ENCODE measurements around the gene TTPAL. TPM values are rescaled to one million over a fixed set of nuclear protein-coding genes. Genes with fewer than 3 reads are reported as not detected.

Gene TTPAL
- total RNA-seq, 1 donor from 2014 or later: 20.8 TPM

DNA sequence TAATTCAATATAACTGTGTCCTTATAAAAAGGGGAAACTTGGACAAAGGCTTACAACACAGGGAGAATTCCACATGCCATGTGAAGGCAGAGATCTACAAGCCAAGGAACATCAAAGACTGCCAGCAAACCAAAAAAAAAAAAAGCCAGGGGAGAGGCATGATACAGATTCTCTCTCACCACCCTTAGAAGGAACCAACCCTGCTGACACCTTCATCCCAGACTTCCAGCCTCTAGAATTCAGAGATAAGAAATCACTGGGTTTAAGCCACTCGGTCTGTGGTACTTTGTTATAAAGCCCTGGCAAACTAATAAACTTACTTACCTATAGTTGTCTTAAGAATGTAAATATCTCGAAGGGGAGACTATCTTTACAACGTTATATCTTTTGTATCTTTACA lies 41.8 kb downstream of the TTPAL start:
- H3K4me1 Mint-ChIP-seq (ENCODE audit: unreplicated experiment): peaks cover 38% of the 10 kb centered on the region
- TF ChIP-seq, protein P1, sequence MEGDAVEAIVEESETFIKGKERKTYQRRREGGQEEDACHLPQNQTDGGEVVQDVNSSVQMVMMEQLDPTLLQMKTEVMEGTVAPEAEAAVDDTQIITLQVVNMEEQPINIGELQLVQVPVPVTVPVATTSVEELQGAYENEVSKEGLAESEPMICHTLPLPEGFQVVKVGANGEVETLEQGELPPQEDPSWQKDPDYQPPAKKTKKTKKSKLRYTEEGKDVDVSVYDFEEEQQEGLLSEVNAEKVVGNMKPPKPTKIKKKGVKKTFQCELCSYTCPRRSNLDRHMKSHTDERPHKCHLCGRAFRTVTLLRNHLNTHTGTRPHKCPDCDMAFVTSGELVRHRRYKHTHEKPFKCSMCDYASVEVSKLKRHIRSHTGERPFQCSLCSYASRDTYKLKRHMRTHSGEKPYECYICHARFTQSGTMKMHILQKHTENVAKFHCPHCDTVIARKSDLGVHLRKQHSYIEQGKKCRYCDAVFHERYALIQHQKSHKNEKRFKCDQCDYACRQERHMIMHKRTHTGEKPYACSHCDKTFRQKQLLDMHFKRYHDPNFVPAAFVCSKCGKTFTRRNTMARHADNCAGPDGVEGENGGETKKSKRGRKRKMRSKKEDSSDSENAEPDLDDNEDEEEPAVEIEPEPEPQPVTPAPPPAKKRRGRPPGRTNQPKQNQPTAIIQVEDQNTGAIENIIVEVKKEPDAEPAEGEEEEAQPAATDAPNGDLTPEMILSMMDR (conservative IDR thresholded peaks at IDR 0.05): no peak
- no peak for DNase-seq (ENCODE audit: extremely low spot score, unreplicated experiment)

DNA sequence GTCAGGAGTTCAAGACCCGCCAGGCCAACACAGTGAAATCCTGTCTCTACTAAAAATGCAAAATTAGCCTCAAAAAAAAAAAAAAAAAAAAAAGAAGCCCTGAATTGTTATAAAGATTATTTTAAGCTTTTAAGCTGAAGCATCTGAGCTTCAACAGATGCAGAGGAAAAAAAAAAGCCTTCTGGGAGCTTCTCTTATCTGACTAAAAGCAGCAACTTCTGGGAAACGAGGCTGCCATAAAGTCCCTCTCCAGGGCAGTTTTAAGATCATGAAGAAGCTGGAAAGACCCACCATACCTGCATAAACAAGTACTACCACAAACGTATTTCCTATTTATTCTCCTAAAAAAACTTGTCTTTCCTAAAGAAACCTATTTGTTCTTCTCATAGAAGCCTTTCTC lies 42.6 kb downstream of the TTPAL start:
- DNase-seq (ENCODE audit: extremely low spot score, unreplicated experiment): no peak
- no peaks in the 10 kb centered on the region for H3K27me3 Mint-ChIP-seq
- H3K27ac Mint-ChIP-seq: no peak overlapping the region
- no peaks in the 10 kb centered on the region for H3K9me3 Mint-ChIP-seq
- H3K36me3 Mint-ChIP-seq: peaks cover 14% of the 10 kb centered on the region
- H3K4me1 Mint-ChIP-seq (ENCODE audit: unreplicated experiment): peaks cover 38% of the 10 kb centered on the region
- H3K4me3 Mint-ChIP-seq: no peak overlapping the region
- TF ChIP-seq, protein P1 (conservative IDR thresholded peaks at IDR 0.05): no peak

More for the DNA sequence above, 41.8 kb downstream of the TTPAL start:
- no peak overlapping the region for H3K4me3 Mint-ChIP-seq
- no peaks in the 10 kb centered on the region for H3K9me3 Mint-ChIP-seq
- H3K27me3 Mint-ChIP-seq: no peaks in the 10 kb centered on the region
- peaks cover 18% of the 10 kb centered on the region for H3K36me3 Mint-ChIP-seq
- H3K27ac Mint-ChIP-seq: no peak overlapping the region

DNA sequence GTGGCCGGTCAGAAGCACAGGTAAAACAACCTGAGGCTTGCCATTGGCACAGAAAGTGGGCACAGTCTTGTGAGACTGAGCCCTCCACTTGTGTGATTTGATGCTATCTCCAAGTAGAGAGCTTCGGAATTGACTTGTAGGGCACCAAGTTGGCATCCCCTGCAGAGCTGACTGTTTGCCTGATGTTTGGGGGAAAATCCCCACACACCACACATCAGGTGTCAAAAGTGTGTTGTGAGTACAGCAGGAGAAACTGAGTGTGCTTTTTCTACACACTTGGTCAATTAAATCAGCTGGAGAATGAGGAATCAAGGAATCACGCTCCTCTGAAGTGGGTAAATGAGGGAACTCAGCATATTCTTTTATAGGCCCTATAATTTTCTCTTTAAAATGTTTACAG lies 45.2 kb downstream of the TTPAL start:
- H3K36me3 Mint-ChIP-seq: peaks cover 9% of the 10 kb centered on the region
- no peaks in the 10 kb centered on the region for H3K27me3 Mint-ChIP-seq
- H3K9me3 Mint-ChIP-seq: no peaks in the 10 kb centered on the region
- peak overlapping the region; percentile 29 for H3K27ac Mint-ChIP-seq
- TF ChIP-seq, protein P1 (conservative IDR thresholded peaks at IDR 0.05): no peak
- peaks cover 32% of the 10 kb centered on the region for H3K4me1 Mint-ChIP-seq (ENCODE audit: unreplicated experiment)
- DNase-seq (ENCODE audit: extremely low spot score, unreplicated experiment): no peak
- peak overlapping the region; percentile 94 for H3K4me3 Mint-ChIP-seq

DNA sequence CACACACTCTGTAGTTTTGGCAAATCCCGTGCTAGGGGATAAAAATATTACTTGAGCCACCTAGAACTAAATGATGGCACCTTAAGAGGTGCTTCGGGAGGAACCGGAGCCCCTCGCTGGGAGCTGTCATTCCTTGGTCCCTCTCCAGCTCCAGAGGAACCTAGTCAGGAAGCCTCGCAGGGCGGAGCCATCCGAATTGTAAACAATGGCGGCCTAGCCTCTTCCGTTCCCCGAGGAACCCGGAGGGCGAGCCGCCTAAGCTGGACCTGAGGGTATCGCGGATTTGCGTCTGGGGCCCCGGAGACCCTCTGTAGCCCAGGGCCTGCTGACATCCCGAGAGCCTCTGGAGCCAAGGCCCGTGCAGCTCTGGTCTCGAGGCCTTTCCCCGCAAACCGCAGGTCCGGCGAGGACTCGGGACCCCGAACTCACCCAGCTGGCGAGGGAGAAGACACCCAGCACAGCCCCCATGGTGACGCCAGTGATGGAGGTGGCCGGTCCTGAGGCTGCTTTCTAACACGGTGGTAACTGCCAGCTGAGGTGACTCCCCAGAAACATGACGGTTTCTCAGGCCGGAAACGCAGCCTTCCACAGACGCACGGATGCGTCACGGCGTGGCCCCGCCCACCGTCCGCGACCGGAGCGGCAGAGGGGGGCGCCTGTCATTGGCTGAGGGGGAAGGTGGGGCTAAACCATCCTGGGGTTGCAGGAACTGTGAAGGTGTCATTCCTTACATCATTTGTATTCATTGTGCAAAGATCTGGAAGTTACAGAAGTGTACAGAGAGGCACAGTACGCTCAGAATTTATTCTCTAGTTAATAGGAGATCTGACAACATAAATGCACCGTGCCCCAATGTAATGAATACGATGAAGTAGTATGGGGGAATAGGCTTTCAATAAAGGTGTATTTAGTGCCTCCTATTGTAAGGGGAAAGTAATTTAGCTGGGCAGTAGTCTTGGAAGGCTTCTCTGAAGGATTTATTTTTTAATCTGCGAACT lies 46.1 kb downstream of the TTPAL start, which contains the start of gene SERINC3:
TSS of gene SERINC3 (minus strand) at position 587 of the 998 bp plus-strand sequence. CDS start at position 468, 119 bp downstream.
- Mint-ChIP-seq H3K9me3 (no peaks in the 10 kb centered on the region), H3K27me3 (no peaks in the 10 kb centered on the region), H3K27ac (peak within 1 kb of the TSS; percentile 93), H3K36me3 (peaks cover 9% of the 10 kb centered on the region), H3K4me3 (peak within 1 kb of the TSS; percentile 94), H3K4me1 (ENCODE audit: unreplicated experiment) (peaks cover 32% of the 10 kb centered on the region)
- peak; percentile 93 for DNase-seq (ENCODE audit: extremely low spot score, unreplicated experiment)
- TF ChIP-seq, protein P1 (conservative IDR thresholded peaks at IDR 0.05): no peak

GRCh38 chr20:44522841-44523240 lies 47.2 kb downstream of the TTPAL start:
- H3K9me3 Mint-ChIP-seq: no peaks in the 10 kb centered on the region
- no peaks in the 10 kb centered on the region for H3K27me3 Mint-ChIP-seq
- H3K4me1 Mint-ChIP-seq (ENCODE audit: unreplicated experiment): peaks cover 24% of the 10 kb centered on the region
- peak overlapping the region; percentile 94 for H3K4me3 Mint-ChIP-seq
- TF ChIP-seq, protein P1 (conservative IDR thresholded peaks at IDR 0.05): no peak
- DNase-seq (ENCODE audit: extremely low spot score, unreplicated experiment): no peak
- peak overlapping the region; percentile 93 for H3K27ac Mint-ChIP-seq
- H3K36me3 Mint-ChIP-seq: peaks cover 6% of the 10 kb centered on the region
